ENCODE results near the gene VCAM1.
"Not testable (repeated sequence)": the region's sequence is repeated elsewhere in the genome, so short reads cannot be mapped to it uniquely, and the experiment has no call there.

Gene VCAM1

GRCh38 chr1:100708476-100709062, 11.0 kb upstream of the VCAM1 start:
- no peaks in the 10 kb centered on the region for H3K36me3 ChIP-seq
- DNase-seq = no peak
- no peak overlapping the region for H3K4me3 ChIP-seq (ENCODE audit: low read depth, low read length)
- H3K9me3 ChIP-seq (ENCODE audit: severe bottlenecking) = no peaks in the 10 kb centered on the region
- no peak for TF ChIP-seq CTCF (IDR thresholded peaks at IDR 0.05; ENCODE audit: low read depth, low read length)
- no peaks in the 10 kb centered on the region for H3K27me3 ChIP-seq (ENCODE audit: insufficient read depth, low read depth, severe bottlenecking)
- H3K27ac ChIP-seq = no peak overlapping the region

- Histone ChIP-seq H3K4me3 (ENCODE audit: low read depth, low read length) (no peak overlapping the region), H3K36me3 (no peaks in the 10 kb centered on the region), H3K9me3 (ENCODE audit: severe bottlenecking) (no peaks in the 10 kb centered on the region), H3K27me3 (ENCODE audit: insufficient read depth, low read depth, severe bottlenecking) (no peaks in the 10 kb centered on the region), H3K27ac (no peak overlapping the region)
- no peak for DNase-seq
- no peak for TF ChIP-seq CTCF (IDR thresholded peaks at IDR 0.05; ENCODE audit: low read depth, low read length)
Measured at GRCh38 chr1:100710906-100711682, 8.4 kb upstream of the VCAM1 start.

- not testable (repeated sequence) for H3K4me3 ChIP-seq (ENCODE audit: low read depth, low read length); DNase-seq; H3K36me3 ChIP-seq; H3K9me3 ChIP-seq (ENCODE audit: severe bottlenecking); H3K27me3 ChIP-seq (ENCODE audit: insufficient read depth, low read depth, severe bottlenecking); H3K27ac ChIP-seq
Measured at GRCh38 chr1:100713027-100713426, 6.5 kb upstream of the VCAM1 start.

- TF ChIP-seq CTCF (IDR thresholded peaks at IDR 0.05; ENCODE audit: low read depth, low read length) = no peak
- Histone ChIP-seq H3K36me3 (no peaks in the 10 kb centered on the region), H3K4me3 (ENCODE audit: low read depth, low read length) (no peak overlapping the region), H3K9me3 (ENCODE audit: severe bottlenecking) (no peaks in the 10 kb centered on the region), H3K27ac (no peak overlapping the region), H3K27me3 (ENCODE audit: insufficient read depth, low read depth, severe bottlenecking) (no peaks in the 10 kb centered on the region)
- no peak for DNase-seq
Measured at GRCh38 chr1:100713626-100714025, 5.9 kb upstream of the VCAM1 start.

- Histone ChIP-seq H3K36me3 (no peaks in the 10 kb centered on the region), H3K27me3 (ENCODE audit: insufficient read depth, low read depth, severe bottlenecking) (no peaks in the 10 kb centered on the region), H3K9me3 (ENCODE audit: severe bottlenecking) (no peaks in the 10 kb centered on the region), H3K4me3 (ENCODE audit: low read depth, low read length) (no peak overlapping the region), H3K27ac (no peak overlapping the region)
- no peak for DNase-seq
- TF ChIP-seq CTCF (IDR thresholded peaks at IDR 0.05; ENCODE audit: low read depth, low read length) = no peak
Measured at GRCh38 chr1:100714599-100714998, 4.9 kb upstream of the VCAM1 start.

GRCh38 chr1:100717218-100717617, 2.3 kb upstream of the VCAM1 start:
- DNase-seq = no peak
- Histone ChIP-seq H3K27ac (no peak overlapping the region), H3K4me3 (ENCODE audit: low read depth, low read length) (no peak overlapping the region), H3K9me3 (ENCODE audit: severe bottlenecking) (no peaks in the 10 kb centered on the region), H3K27me3 (ENCODE audit: insufficient read depth, low read depth, severe bottlenecking) (no peaks in the 10 kb centered on the region), H3K36me3 (no peaks in the 10 kb centered on the region)
- no peak for TF ChIP-seq CTCF (IDR thresholded peaks at IDR 0.05; ENCODE audit: low read depth, low read length)
